GM10847 (cell line): ENCODE measurements around the gene AFDN.

Source experiments
- POLR2A ChIP-seq: IDR thresholded peaks from 2 replicates; pipeline ENCODE4 v1.6.1; 2011; ENCODE audit not compliant: insufficient read length; ENCODE audit errors: extremely low read depth

Gene AFDN

GRCh38 chr6:168004023-168004422 lies 177.3 kb downstream of the AFDN start:
- no peak for TF ChIP-seq POLR2A

GRCh38 chr6:168004945-168005344 lies 178.2 kb downstream of the AFDN start:
- no peak for TF ChIP-seq POLR2A

- no peak for TF ChIP-seq POLR2A
Measured at GRCh38 chr6:168005796-168006195, 179.1 kb downstream of the AFDN start.

- no peak for TF ChIP-seq POLR2A
Measured at GRCh38 chr6:168007592-168008338, 181.1 kb downstream of the AFDN start.

GRCh38 chr6:168009331-168009730 lies 182.6 kb downstream of the AFDN start:
- no peak for TF ChIP-seq POLR2A

GRCh38 chr6:168011291-168011690 lies 184.6 kb downstream of the AFDN start:
- TF ChIP-seq POLR2A, result no peak

GRCh38 chr6:168012431-168013249 lies 185.9 kb downstream of the AFDN start:
- no peak for TF ChIP-seq POLR2A

GRCh38 chr6:168013250-168013915 lies 186.7 kb downstream of the AFDN start:
- no peak for TF ChIP-seq POLR2A

- no peak for TF ChIP-seq POLR2A
Measured at GRCh38 chr6:168014428-168014827, 187.7 kb downstream of the AFDN start.

GRCh38 chr6:168015009-168015408 lies 188.3 kb downstream of the AFDN start:
- no peak for TF ChIP-seq POLR2A

- no peak for TF ChIP-seq POLR2A
Measured at GRCh38 chr6:168015482-168016175, 188.9 kb downstream of the AFDN start.

GRCh38 chr6:168016176-168016620 lies 189.5 kb downstream of the AFDN start:
- no peak for TF ChIP-seq POLR2A

- no peak for TF ChIP-seq POLR2A
Measured at GRCh38 chr6:168016721-168017525, 190.2 kb downstream of the AFDN start.

- no peak for TF ChIP-seq POLR2A
Measured at GRCh38 chr6:168017629-168018028, 190.9 kb downstream of the AFDN start.
